Measurements from ENCODE around the gene INO80. TPM values are rescaled to one million over a fixed set of nuclear protein-coding genes. Genes with fewer than 3 reads are reported as not detected.
"Not testable (repeated sequence)": the region's sequence is repeated elsewhere in the genome, so short reads cannot be mapped to it uniquely, and the experiment has no call there.

INO80 gene
- total RNA-seq, 2 donors from 2014 or later = 9.4 to 16.4 TPM

- Histone ChIP-seq H3K4me3 (no peak overlapping the region), H3K27me3 (no peaks in the 10 kb centered on the region), H3K27ac (no peak overlapping the region), H3K36me3 (peaks cover 94% of the 10 kb centered on the region), H3K9me3 (no peaks in the 10 kb centered on the region), H3K4me1 (no peaks in the 10 kb centered on the region)
- no peak for DNase-seq (ENCODE audit: low spot score)
- TF ChIP-seq CTCF (IDR thresholded peaks at IDR 0.05) = no peak
Observed at GRCh38 chr15:41080144-41080543, 35.9 kb downstream of the INO80 start.

- H3K36me3 ChIP-seq = peaks cover 94% of the 10 kb centered on the region
- DNase-seq (ENCODE audit: low spot score) = no peak
- no peak for TF ChIP-seq CTCF (IDR thresholded peaks at IDR 0.05)
Observed at GRCh38 chr15:41079717-41080116, 36.4 kb downstream of the INO80 start.

GRCh38 chr15:41078879-41079278 is 37.2 kb downstream of the INO80 start:
- H3K4me3 ChIP-seq; DNase-seq (ENCODE audit: low spot score); H3K4me1 ChIP-seq; H3K27me3 ChIP-seq; H3K9me3 ChIP-seq; H3K27ac ChIP-seq: not testable (repeated sequence)
- peaks cover 94% of the 10 kb centered on the region for H3K36me3 ChIP-seq

More at GRCh38 chr15:41079717-41080116, 36.4 kb downstream of the INO80 start:
- H3K27ac ChIP-seq = no peak overlapping the region
- no peaks in the 10 kb centered on the region for H3K9me3 ChIP-seq
- no peak overlapping the region for H3K4me3 ChIP-seq
- no peaks in the 10 kb centered on the region for H3K27me3 ChIP-seq
- H3K4me1 ChIP-seq = no peaks in the 10 kb centered on the region

GRCh38 chr15:41078125-41078524 is 38.0 kb downstream of the INO80 start:
- no peak overlapping the region for H3K27ac ChIP-seq
- H3K9me3 ChIP-seq = no peaks in the 10 kb centered on the region
- H3K4me3 ChIP-seq = no peak overlapping the region
- no peaks in the 10 kb centered on the region for H3K4me1 ChIP-seq
- H3K36me3 ChIP-seq = peaks cover 94% of the 10 kb centered on the region
- DNase-seq (ENCODE audit: low spot score) = no peak
- H3K27me3 ChIP-seq = no peaks in the 10 kb centered on the region
- no peak for TF ChIP-seq CTCF (IDR thresholded peaks at IDR 0.05)

GRCh38 chr15:41073028-41073427 is 43.1 kb downstream of the INO80 start:
- no peaks in the 10 kb centered on the region for H3K9me3 ChIP-seq
- H3K27ac ChIP-seq = no peak overlapping the region
- DNase-seq (ENCODE audit: low spot score) = no peak
- no peaks in the 10 kb centered on the region for H3K4me1 ChIP-seq
- no peaks in the 10 kb centered on the region for H3K27me3 ChIP-seq
- no peak overlapping the region for H3K4me3 ChIP-seq
- H3K36me3 ChIP-seq = peaks cover 92% of the 10 kb centered on the region
- no peak for TF ChIP-seq CTCF (IDR thresholded peaks at IDR 0.05)

- no peak overlapping the region for H3K27ac ChIP-seq
- no peak overlapping the region for H3K4me3 ChIP-seq
- DNase-seq (ENCODE audit: low spot score) = no peak
- H3K36me3 ChIP-seq = peaks cover 91% of the 10 kb centered on the region
- no peaks in the 10 kb centered on the region for H3K27me3 ChIP-seq
- TF ChIP-seq CTCF (IDR thresholded peaks at IDR 0.05) = no peak
- no peaks in the 10 kb centered on the region for H3K4me1 ChIP-seq
- H3K9me3 ChIP-seq = no peaks in the 10 kb centered on the region
Observed at GRCh38 chr15:41072013-41072412, 44.1 kb downstream of the INO80 start.

Measured in right atrium auricular region (tissue), 2 donors.